ENCODE data around the gene TRIM34.
"Not testable (repeated sequence)": the region's sequence is repeated elsewhere in the genome, so short reads cannot be mapped to it uniquely, and the experiment has no call there.

Gene TRIM34

GRCh38 chr11:5620651-5621521 lies 3.9 kb upstream of the TRIM34 start:
- no peak for DNase-seq (ENCODE audit: low read depth in 2 of 2)

- DNase-seq (ENCODE audit: low read depth in 2 of 2): no peak
These were observed 3.2 kb upstream of the TRIM34 start for GRCh38 chr11:5621580-5621979.

- DNase-seq (ENCODE audit: low read depth in 2 of 2): no peak
These were observed 2.0 kb upstream of the TRIM34 start for GRCh38 chr11:5622802-5623201.

GRCh38 chr11:5625281-5625680 lies 480 bp downstream of the TRIM34 start:
- DNase-seq (ENCODE audit: low read depth in 2 of 2): no peak

- DNase-seq (ENCODE audit: low read depth in 2 of 2): no peak
These were observed 1.4 kb downstream of the TRIM34 start for GRCh38 chr11:5626196-5626595.

GRCh38 chr11:5631417-5631816 lies 6.6 kb downstream of the TRIM34 start:
- no peak for DNase-seq (ENCODE audit: low read depth in 2 of 2)

- no peak for DNase-seq (ENCODE audit: low read depth in 2 of 2)
These were observed 7.3 kb downstream of the TRIM34 start for GRCh38 chr11:5631969-5632635.

GRCh38 chr11:5639953-5640352 lies 15.2 kb downstream of the TRIM34 start:
- no peak for DNase-seq (ENCODE audit: low read depth in 2 of 2)

- no peak for DNase-seq (ENCODE audit: low read depth in 2 of 2)
These were observed 18.8 kb downstream of the TRIM34 start for GRCh38 chr11:5643585-5643984.

GRCh38 chr11:5646139-5646538 lies 21.3 kb downstream of the TRIM34 start:
- DNase-seq (ENCODE audit: low read depth in 2 of 2): no peak

- DNase-seq (ENCODE audit: low read depth in 2 of 2): no peak
These were observed 30.7 kb downstream of the TRIM34 start for GRCh38 chr11:5655474-5655873.

- DNase-seq (ENCODE audit: low read depth in 2 of 2): not testable (repeated sequence)
These were observed 32.2 kb downstream of the TRIM34 start for GRCh38 chr11:5656956-5657355.

GRCh38 chr11:5658318-5658717 lies 33.5 kb downstream of the TRIM34 start:
- no peak for DNase-seq (ENCODE audit: low read depth in 2 of 2)

GRCh38 chr11:5663511-5663910 lies 38.7 kb downstream of the TRIM34 start:
- DNase-seq (ENCODE audit: low read depth in 2 of 2): no peak

- DNase-seq (ENCODE audit: low read depth in 2 of 2): no peak
These were observed 40.3 kb downstream of the TRIM34 start for GRCh38 chr11:5665051-5665570.

- DNase-seq (ENCODE audit: low read depth in 2 of 2): no peak
These were observed 41.1 kb downstream of the TRIM34 start for GRCh38 chr11:5665746-5666401.

- DNase-seq (ENCODE audit: low read depth in 2 of 2): no peak
These were observed 41.6 kb downstream of the TRIM34 start for GRCh38 chr11:5666402-5666793.

- DNase-seq (ENCODE audit: low read depth in 2 of 2): no peak
These were observed 47.0 kb downstream of the TRIM34 start for GRCh38 chr11:5671831-5672230.

GRCh38 chr11:5674391-5674790 lies 49.6 kb downstream of the TRIM34 start:
- no peak for DNase-seq (ENCODE audit: low read depth in 2 of 2)

GRCh38 chr11:5679811-5680210 lies 55.0 kb downstream of the TRIM34 start:
- DNase-seq (ENCODE audit: low read depth in 2 of 2): no peak

GRCh38 chr11:5682890-5683441 lies 58.2 kb downstream of the TRIM34 start:
- not testable (repeated sequence) for DNase-seq (ENCODE audit: low read depth in 2 of 2)

GRCh38 chr11:5683620-5684019 lies 58.8 kb downstream of the TRIM34 start:
- DNase-seq (ENCODE audit: low read depth in 2 of 2): not testable (repeated sequence)
